ENCODE data around the gene FGF2.

Gene FGF2

GRCh38 chr4:122788935-122789334 lies 37.7 kb upstream of the FGF2 start:
- H3K9me2 ChIP-seq (replicated peaks; ENCODE audit: control insufficient read depth, low read length), result no peaks in the 10 kb centered on the region
- TF ChIP-seq EZH2phosphoT487 (IDR thresholded peaks at IDR 0.05; ENCODE audit: borderline replicate concordance, low read length) (no peak), CTCF (IDR thresholded peaks at IDR 0.05; ENCODE audit: low read depth, low read length, poor library complexity, severe bottlenecking) (no peak)
- H3K27me3 ChIP-seq (ENCODE audit: control insufficient read depth, low read length), result no peaks in the 10 kb centered on the region
- no peaks in the 10 kb centered on the region for H3K79me2 ChIP-seq (ENCODE audit: control insufficient read depth, low read length)
- H3F3A ChIP-seq (ENCODE audit: control insufficient read depth, insufficient read depth), result no peaks in the 10 kb centered on the region
- H4K20me1 ChIP-seq (ENCODE audit: control insufficient read depth, insufficient read depth, low read depth, low read length), result no peaks in the 10 kb centered on the region
- no peak overlapping the region for H3K27ac ChIP-seq (ENCODE audit: low read depth, low read length)
- no peaks in the 10 kb centered on the region for H3K4me1 ChIP-seq (ENCODE audit: control insufficient read depth, low read length)
- no peaks in the 10 kb centered on the region for H3K9me3 ChIP-seq (ENCODE audit: control insufficient read depth, insufficient read depth, low read length)
- H3K4me2 ChIP-seq (ENCODE audit: low read length), result no peak overlapping the region
- H3K4me3 ChIP-seq (ENCODE audit: low read length), result no peak overlapping the region
- no peaks in the 10 kb centered on the region for H3K36me3 ChIP-seq (ENCODE audit: control insufficient read depth, low read length)

GRCh38 chr4:122793811-122794210 lies 32.8 kb upstream of the FGF2 start:
- H3K79me2 ChIP-seq (ENCODE audit: control insufficient read depth, low read length), result no peaks in the 10 kb centered on the region
- no peaks in the 10 kb centered on the region for H3F3A ChIP-seq (ENCODE audit: control insufficient read depth, insufficient read depth)
- H3K36me3 ChIP-seq (ENCODE audit: control insufficient read depth, low read length), result no peaks in the 10 kb centered on the region
- no peak overlapping the region for H3K27ac ChIP-seq (ENCODE audit: low read depth, low read length)
- no peaks in the 10 kb centered on the region for H4K20me1 ChIP-seq (ENCODE audit: control insufficient read depth, insufficient read depth, low read depth, low read length)
- TF ChIP-seq CTCF (IDR thresholded peaks at IDR 0.05; ENCODE audit: low read depth, low read length, poor library complexity, severe bottlenecking), result no peak
- TF ChIP-seq EZH2phosphoT487 (IDR thresholded peaks at IDR 0.05; ENCODE audit: borderline replicate concordance, low read length), result no peak
- H3K4me3 ChIP-seq (ENCODE audit: low read length), result no peak overlapping the region
- H3K27me3 ChIP-seq (ENCODE audit: control insufficient read depth, low read length), result no peaks in the 10 kb centered on the region
- H3K9me3 ChIP-seq (ENCODE audit: control insufficient read depth, insufficient read depth, low read length), result no peaks in the 10 kb centered on the region
- H3K9me2 ChIP-seq (replicated peaks; ENCODE audit: control insufficient read depth, low read length), result no peaks in the 10 kb centered on the region
- H3K4me1 ChIP-seq (ENCODE audit: control insufficient read depth, low read length), result no peaks in the 10 kb centered on the region
- no peak overlapping the region for H3K4me2 ChIP-seq (ENCODE audit: low read length)

- Histone ChIP-seq H3K9me3 (ENCODE audit: control insufficient read depth, insufficient read depth, low read length) (no peaks in the 10 kb centered on the region), H4K20me1 (ENCODE audit: control insufficient read depth, insufficient read depth, low read depth, low read length) (no peaks in the 10 kb centered on the region), H3F3A (ENCODE audit: control insufficient read depth, insufficient read depth) (no peaks in the 10 kb centered on the region), H3K79me2 (ENCODE audit: control insufficient read depth, low read length) (no peaks in the 10 kb centered on the region), H3K4me1 (ENCODE audit: control insufficient read depth, low read length) (no peaks in the 10 kb centered on the region), H3K27ac (ENCODE audit: low read depth, low read length) (no peak overlapping the region), H3K4me3 (ENCODE audit: low read length) (no peak overlapping the region), H3K9me2 (replicated peaks; ENCODE audit: control insufficient read depth, low read length) (no peaks in the 10 kb centered on the region), H3K4me2 (ENCODE audit: low read length) (no peak overlapping the region), H3K27me3 (ENCODE audit: control insufficient read depth, low read length) (no peaks in the 10 kb centered on the region), H3K36me3 (ENCODE audit: control insufficient read depth, low read length) (no peaks in the 10 kb centered on the region)
- TF ChIP-seq EZH2phosphoT487 (IDR thresholded peaks at IDR 0.05; ENCODE audit: borderline replicate concordance, low read length), result no peak
- TF ChIP-seq CTCF (IDR thresholded peaks at IDR 0.05; ENCODE audit: low read depth, low read length, poor library complexity, severe bottlenecking), result no peak
Measured at GRCh38 chr4:122796801-122797404, 29.7 kb upstream of the FGF2 start.

Data from DOHH2 (cell line).